Stomach (tissue), 9 donors: ENCODE measurements around the gene EGFR. TPM values are rescaled to one million over a fixed set of nuclear protein-coding genes. Genes with fewer than 3 reads are reported as not detected.
"Not testable (repeated sequence)": the region's sequence is repeated elsewhere in the genome, so short reads cannot be mapped to it uniquely, and the experiment has no call there.

ENCODE experiments used
- DNase-seq, 2 donors: peaks; one replicate each; pipeline versions ENCODE4 v3.0.0 to v3.0.0-alpha.2; 2013 to 2019
- H3K27ac ChIP-seq, 5 donors: fragments of 200-600 bp in 4 of 5; sonication (generic) in 4 of 5; one replicate each; pipeline ENCODE4 v1.5.1; 2013 to 2019; ENCODE audit warnings: mild to moderate bottlenecking in 1 of 5, moderate library complexity in 1 of 5
- H3K27me3 ChIP-seq, 3 donors: fragments of 200-600 bp; sonication (generic); one replicate each; pipeline ENCODE4 v1.5.1; 2017 to 2019; ENCODE audit warnings: mixed run types in 1 of 3
- H3K36me3 ChIP-seq, 4 donors: fragments of 200-600 bp; sonication (generic); 1 replicate in 3 of 4; 2 replicates in 1 of 4; pipeline ENCODE4 v1.5.1; 2016 to 2019
- H3K4me1 ChIP-seq, 4 donors: fragments of 200-600 bp; sonication (generic); one replicate each; pipeline ENCODE4 v1.5.1; 2016 to 2019
- H3K4me3 ChIP-seq, 4 donors: fragments of 200-600 bp; sonication (generic) in 3 of 4; one replicate each; pipeline ENCODE4 v1.5.1; 2016 to 2019; ENCODE audit warnings: mild to moderate bottlenecking in 1 of 4
- H3K9me3 ChIP-seq, 4 donors: fragments of 200-600 bp; sonication (generic); one replicate each; pipeline ENCODE4 v1.5.1; 2016 to 2019
- CTCF ChIP-seq, 7 experiments: fragments of 450-650 bp in 4 of 7; fragments of 200-600 bp in 3 of 7; sonication (generic) in 3 of 7; IDR thresholded peaks; one replicate each; pipeline ENCODE4 v1.5.1; 2016 to 2019; ENCODE audit warnings: antibody characterized with exemption in 7 of 7, control low read depth in 2 of 7, mild to moderate bottlenecking in 1 of 7
- EP300 ChIP-seq: sonication (generic); formaldehyde crosslinking; IDR thresholded peaks from one replicate; pipeline ENCODE4 v1.6.1; 2017; ENCODE audit warnings: antibody characterized with exemption
- POLR2A ChIP-seq, 4 donors: fragments of 450-650 bp; IDR thresholded peaks; one replicate each; pipeline ENCODE4 v1.6.1; 2016; ENCODE audit warnings: antibody characterized with exemption in 4 of 4, control low read depth in 2 of 4, mild to moderate bottlenecking in 1 of 4, moderate library complexity in 1 of 4
- POLR2AphosphoS5 ChIP-seq, 3 donors: sonication (generic); formaldehyde crosslinking; IDR thresholded peaks; one replicate each; pipeline ENCODE4 v1.6.1; 2016; ENCODE audit warnings: antibody characterized with exemption in 3 of 3
- WGBS, 5 donors: extraction: QIAGEN DNeasy Blood & Tissue Kit in 3 of 5; methylation state at CpG; one replicate each; pipeline versions ENCODE4 v1.1.5 to v1.1.7; 2013 to 2018; 5-methylcytosine and 5-hydroxymethylcytosine counted together
- intact Hi-C: fragments of 100-400 bp; cut with DNase I; formaldehyde crosslinking; loops from one replicate; pipeline ENCODE4 v1.15.1; 2023; ENCODE audit warnings: low total_unique reads
- polyA plus RNA-seq, 3 donors: library from polyadenylated mRNA; stranded (reverse); fragments of 200-250 nt; gene quantifications; one replicate each; pipeline ENCODE4 v1.2.3, GENCODE V29; 2013
- total RNA-seq, 5 donors: library from RNA; depleted of rRNA; stranded (reverse); fragments of >200 nt; gene quantifications; one replicate each; pipeline versions ENCODE4 v1.1.0 to v1.2.3, GENCODE V29; 2014 to 2016
- donor health status: healthy with polysubstance abuse.
- donor health status: Bipolar disorder and iron deficiency.
- donor health status: healthy.

EGFR gene
- total and polyA plus RNA-seq, 8 donors, result 3.4 to 43.4 (median 32.6) TPM

- Histone ChIP-seq H3K27ac (no peak overlapping the region), H3K36me3 (peaks cover 21 to 84% (median 71%) of the 10 kb centered on the region in 4 donors), H3K9me3 (no peaks in the 10 kb centered on the region), H3K4me1 (no peaks in the 10 kb centered on the region), H3K27me3 (no peaks in the 10 kb centered on the region), H3K4me3 (no peak overlapping the region)
- TF ChIP-seq EP300, result no peak
- TF ChIP-seq CTCF (IDR thresholded peaks at IDR 0.05), result no peak
- TF ChIP-seq POLR2A (IDR thresholded peaks at IDR 0.05), result no peak
- no peak for TF ChIP-seq POLR2AphosphoS5 (IDR thresholded peaks at IDR 0.05)
- WGBS, 5 donors, result 72 to 83% (median 79%) methylated on average over 2 of the region's 2 CpGs
- intact Hi-C loops, result no loop called here
- DNase-seq, result no peak
Observed at GRCh38 chr7:55164527-55164926, 145.7 kb downstream of the EGFR start.

GRCh38 chr7:55165176-55165861 lies 146.5 kb downstream of the EGFR start:
- 89 to 94% (median 92%) methylated on average over 12 to 13 of the region's 13 CpGs for WGBS, 5 donors
- intact Hi-C loops, result no loop called here
- H3K4me1 ChIP-seq, result no peaks in the 10 kb centered on the region
- no peak for DNase-seq
- no peaks in the 10 kb centered on the region for H3K27me3 ChIP-seq
- peaks cover 22 to 84% (median 71%) of the 10 kb centered on the region in 4 donors for H3K36me3 ChIP-seq
- no peak overlapping the region for H3K27ac ChIP-seq
- H3K9me3 ChIP-seq, result no peaks in the 10 kb centered on the region
- TF ChIP-seq POLR2AphosphoS5 (IDR thresholded peaks at IDR 0.05), result no peak
- TF ChIP-seq POLR2A (IDR thresholded peaks at IDR 0.05), result no peak
- no peak for TF ChIP-seq CTCF (IDR thresholded peaks at IDR 0.05)
- TF ChIP-seq EP300, result no peak
- no peak overlapping the region for H3K4me3 ChIP-seq

- peaks cover 21 to 86% (median 72%) of the 10 kb centered on the region in 4 donors for H3K36me3 ChIP-seq
- DNase-seq, H3K27ac ChIP-seq, H3K4me1 ChIP-seq, H3K27me3 ChIP-seq, intact Hi-C loops, H3K9me3 ChIP-seq, H3K4me3 ChIP-seq: not testable (repeated sequence)
- 79 to 93% (median 90%) methylated on average over 4 of the region's 4 CpGs for WGBS, 5 donors
Observed at GRCh38 chr7:55167296-55167695, 148.5 kb downstream of the EGFR start.

GRCh38 chr7:55170335-55171069 lies 151.7 kb downstream of the EGFR start:
- H3K4me1 ChIP-seq, result no peaks in the 10 kb centered on the region
- H3K36me3 ChIP-seq, result peaks cover 39 to 87% (median 74%) of the 10 kb centered on the region in 4 donors
- no peaks in the 10 kb centered on the region for H3K9me3 ChIP-seq
- intact Hi-C loops, result no loop called here
- no peaks in the 10 kb centered on the region for H3K27me3 ChIP-seq
- TF ChIP-seq POLR2AphosphoS5 (IDR thresholded peaks at IDR 0.05) (no peak), POLR2A (IDR thresholded peaks at IDR 0.05) (no peak), EP300 (no peak), CTCF (IDR thresholded peaks at IDR 0.05) (no peak)
- no peak overlapping the region for H3K27ac ChIP-seq
- no peak for DNase-seq
- WGBS, 5 donors, result 79 to 89% (median 84%) methylated on average over 11 of the region's 11 CpGs
- H3K4me3 ChIP-seq, result no peak overlapping the region

GRCh38 chr7:55171157-55171556 lies 152.3 kb downstream of the EGFR start:
- intact Hi-C loops, result no loop called here
- 80 to 94% (median 84%) methylated on average over 7 of the region's 7 CpGs for WGBS, 5 donors
- DNase-seq, result no peak

More at GRCh38 chr7:55171157-55171556, 152.3 kb downstream of the EGFR start:
- Histone ChIP-seq H3K9me3 (no peaks in the 10 kb centered on the region), H3K4me1 (no peaks in the 10 kb centered on the region), H3K27me3 (no peaks in the 10 kb centered on the region), H3K36me3 (peaks cover 37 to 86% (median 69%) of the 10 kb centered on the region in 4 donors), H3K27ac (no peak overlapping the region), H3K4me3 (no peak overlapping the region)
- TF ChIP-seq POLR2A (IDR thresholded peaks at IDR 0.05) (no peak), CTCF (IDR thresholded peaks at IDR 0.05) (no peak), EP300 (no peak), POLR2AphosphoS5 (IDR thresholded peaks at IDR 0.05) (no peak)
